ENCODE measurements around the gene TEX11.

The TEX11 gene

GRCh38 chrX:70826715-70827114, 81.8 kb downstream of the TEX11 start:
- H2AFZ ChIP-seq (ENCODE audit: low read length), result no peak overlapping the region
- H3K9ac ChIP-seq (ENCODE audit: low read depth, low read length, poor library complexity, severe bottlenecking), result no peak overlapping the region
- H3K4me3 ChIP-seq (ENCODE audit: low read length, poor library complexity, severe bottlenecking), result no peak overlapping the region
- H3F3A ChIP-seq (ENCODE audit: low read depth), result no peaks in the 10 kb centered on the region
- no peaks in the 10 kb centered on the region for H3K36me3 ChIP-seq (ENCODE audit: insufficient read depth, low read length)
- H3K27me3 ChIP-seq (ENCODE audit: insufficient read depth, low read length, poor library complexity, severe bottlenecking), result no peaks in the 10 kb centered on the region
- H3K4me2 ChIP-seq (ENCODE audit: low read depth, low read length, poor library complexity, severe bottlenecking), result no peak overlapping the region
- no peaks in the 10 kb centered on the region for H3K9me2 ChIP-seq (replicated peaks; ENCODE audit: low read depth, low read length)
- no peaks in the 10 kb centered on the region for H3K9me3 ChIP-seq (ENCODE audit: insufficient read depth, low read depth, low read length)
- no peaks in the 10 kb centered on the region for H3K79me2 ChIP-seq (ENCODE audit: insufficient read depth, low read length)
- TF ChIP-seq CTCF (conservative IDR thresholded peaks at IDR 0.05; ENCODE audit: low read length), result no peak
- no peak for TF ChIP-seq EZH2phosphoT487 (IDR thresholded peaks at IDR 0.05; ENCODE audit: borderline replicate concordance)
- no peaks in the 10 kb centered on the region for H3K4me1 ChIP-seq (ENCODE audit: insufficient read depth, low read length, poor library complexity, severe bottlenecking)
- no peaks in the 10 kb centered on the region for H4K20me1 ChIP-seq (ENCODE audit: insufficient read depth, low read length, poor library complexity, severe bottlenecking)

GRCh38 chrX:70825366-70825765, 83.1 kb downstream of the TEX11 start:
- no peaks in the 10 kb centered on the region for H3F3A ChIP-seq (ENCODE audit: low read depth)
- no peak overlapping the region for H2AFZ ChIP-seq (ENCODE audit: low read length)
- no peaks in the 10 kb centered on the region for H3K79me2 ChIP-seq (ENCODE audit: insufficient read depth, low read length)
- no peak overlapping the region for H3K4me3 ChIP-seq (ENCODE audit: low read length, poor library complexity, severe bottlenecking)
- H4K20me1 ChIP-seq (ENCODE audit: insufficient read depth, low read length, poor library complexity, severe bottlenecking), result no peaks in the 10 kb centered on the region
- no peak overlapping the region for H3K4me2 ChIP-seq (ENCODE audit: low read depth, low read length, poor library complexity, severe bottlenecking)
- H3K9ac ChIP-seq (ENCODE audit: low read depth, low read length, poor library complexity, severe bottlenecking), result no peak overlapping the region
- H3K9me3 ChIP-seq (ENCODE audit: insufficient read depth, low read depth, low read length), result no peaks in the 10 kb centered on the region
- no peaks in the 10 kb centered on the region for H3K4me1 ChIP-seq (ENCODE audit: insufficient read depth, low read length, poor library complexity, severe bottlenecking)
- H3K9me2 ChIP-seq (replicated peaks; ENCODE audit: low read depth, low read length), result no peaks in the 10 kb centered on the region
- no peaks in the 10 kb centered on the region for H3K36me3 ChIP-seq (ENCODE audit: insufficient read depth, low read length)
- no peaks in the 10 kb centered on the region for H3K27me3 ChIP-seq (ENCODE audit: insufficient read depth, low read length, poor library complexity, severe bottlenecking)
- no peak for TF ChIP-seq CTCF (conservative IDR thresholded peaks at IDR 0.05; ENCODE audit: low read length)
- TF ChIP-seq EZH2phosphoT487 (IDR thresholded peaks at IDR 0.05; ENCODE audit: borderline replicate concordance), result no peak

GRCh38 chrX:70808942-70809940, 99.3 kb downstream of the TEX11 start:
- Histone ChIP-seq H3K4me2 (ENCODE audit: low read depth, low read length, poor library complexity, severe bottlenecking) (no peak overlapping the region), H3K27me3 (ENCODE audit: insufficient read depth, low read length, poor library complexity, severe bottlenecking) (no peaks in the 10 kb centered on the region), H4K20me1 (ENCODE audit: insufficient read depth, low read length, poor library complexity, severe bottlenecking) (no peaks in the 10 kb centered on the region), H3K9me3 (ENCODE audit: insufficient read depth, low read depth, low read length) (no peaks in the 10 kb centered on the region), H3K79me2 (ENCODE audit: insufficient read depth, low read length) (no peaks in the 10 kb centered on the region), H3K4me3 (ENCODE audit: low read length, poor library complexity, severe bottlenecking) (no peak overlapping the region), H2AFZ (ENCODE audit: low read length) (no peak overlapping the region), H3K4me1 (ENCODE audit: insufficient read depth, low read length, poor library complexity, severe bottlenecking) (no peaks in the 10 kb centered on the region), H3K9ac (ENCODE audit: low read depth, low read length, poor library complexity, severe bottlenecking) (no peak overlapping the region), H3K36me3 (ENCODE audit: insufficient read depth, low read length) (no peaks in the 10 kb centered on the region), H3F3A (ENCODE audit: low read depth) (no peaks in the 10 kb centered on the region), H3K9me2 (replicated peaks; ENCODE audit: low read depth, low read length) (no peaks in the 10 kb centered on the region)
- no peak for TF ChIP-seq EZH2phosphoT487 (IDR thresholded peaks at IDR 0.05; ENCODE audit: borderline replicate concordance)
